Measurements from ENCODE around the gene MED7.

DNA sequence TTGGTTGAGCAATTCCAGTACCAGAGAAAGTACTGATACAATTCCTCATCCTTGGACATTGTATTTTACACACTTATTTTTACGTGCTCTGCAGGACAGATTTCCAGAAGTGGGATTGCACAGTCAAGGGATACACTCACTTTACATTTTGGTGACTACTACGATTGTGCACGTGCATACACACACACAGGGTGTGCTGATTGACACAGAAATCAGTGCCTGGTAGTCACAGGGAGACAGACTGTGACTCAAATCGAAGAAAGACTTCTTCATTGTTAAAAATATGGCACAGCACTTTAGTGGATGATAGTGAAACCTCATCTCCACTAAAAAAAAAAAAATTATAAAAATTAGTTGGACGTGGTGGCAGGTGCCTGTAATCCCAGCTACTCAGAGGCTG, 21.9 kb upstream of the MED7 start:
- TF ChIP-seq, protein P1, sequence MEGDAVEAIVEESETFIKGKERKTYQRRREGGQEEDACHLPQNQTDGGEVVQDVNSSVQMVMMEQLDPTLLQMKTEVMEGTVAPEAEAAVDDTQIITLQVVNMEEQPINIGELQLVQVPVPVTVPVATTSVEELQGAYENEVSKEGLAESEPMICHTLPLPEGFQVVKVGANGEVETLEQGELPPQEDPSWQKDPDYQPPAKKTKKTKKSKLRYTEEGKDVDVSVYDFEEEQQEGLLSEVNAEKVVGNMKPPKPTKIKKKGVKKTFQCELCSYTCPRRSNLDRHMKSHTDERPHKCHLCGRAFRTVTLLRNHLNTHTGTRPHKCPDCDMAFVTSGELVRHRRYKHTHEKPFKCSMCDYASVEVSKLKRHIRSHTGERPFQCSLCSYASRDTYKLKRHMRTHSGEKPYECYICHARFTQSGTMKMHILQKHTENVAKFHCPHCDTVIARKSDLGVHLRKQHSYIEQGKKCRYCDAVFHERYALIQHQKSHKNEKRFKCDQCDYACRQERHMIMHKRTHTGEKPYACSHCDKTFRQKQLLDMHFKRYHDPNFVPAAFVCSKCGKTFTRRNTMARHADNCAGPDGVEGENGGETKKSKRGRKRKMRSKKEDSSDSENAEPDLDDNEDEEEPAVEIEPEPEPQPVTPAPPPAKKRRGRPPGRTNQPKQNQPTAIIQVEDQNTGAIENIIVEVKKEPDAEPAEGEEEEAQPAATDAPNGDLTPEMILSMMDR (conservative IDR thresholded peaks at IDR 0.05; ENCODE audit: low read depth, low read length), result no peak
- TF ChIP-seq POLR2A (IDR thresholded peaks at IDR 0.05; ENCODE audit: low read depth, low read length) (no peak), SMC3 (IDR thresholded peaks at IDR 0.05; ENCODE audit: low read depth, low read length) (no peak), MAZ (IDR thresholded peaks at IDR 0.05; ENCODE audit: borderline replicate concordance, low read depth, low read length) (no peak), RCOR1 (IDR thresholded peaks at IDR 0.05; ENCODE audit: insufficient replicate concordance, low read length) (no peak), NFE2L2 (IDR thresholded peaks at IDR 0.05; ENCODE audit: low read depth, low read length) (no peak), BHLHE40 (IDR thresholded peaks at IDR 0.05; ENCODE audit: low read depth, low read length) (no peak), MXI1 (IDR thresholded peaks at IDR 0.05; ENCODE audit: borderline replicate concordance, low read depth, low read length) (no peak), MAFK (IDR thresholded peaks at IDR 0.05; ENCODE audit: low read depth, low read length) (no peak), RFX5 (IDR thresholded peaks at IDR 0.05; ENCODE audit: low read depth, low read length) (no peak), CHD1 (IDR thresholded peaks at IDR 0.05; ENCODE audit: low read depth, low read length) (no peak), RAD21 (IDR thresholded peaks at IDR 0.05; ENCODE audit: low read length) (no peak)
- TF ChIP-seq, protein P2, sequence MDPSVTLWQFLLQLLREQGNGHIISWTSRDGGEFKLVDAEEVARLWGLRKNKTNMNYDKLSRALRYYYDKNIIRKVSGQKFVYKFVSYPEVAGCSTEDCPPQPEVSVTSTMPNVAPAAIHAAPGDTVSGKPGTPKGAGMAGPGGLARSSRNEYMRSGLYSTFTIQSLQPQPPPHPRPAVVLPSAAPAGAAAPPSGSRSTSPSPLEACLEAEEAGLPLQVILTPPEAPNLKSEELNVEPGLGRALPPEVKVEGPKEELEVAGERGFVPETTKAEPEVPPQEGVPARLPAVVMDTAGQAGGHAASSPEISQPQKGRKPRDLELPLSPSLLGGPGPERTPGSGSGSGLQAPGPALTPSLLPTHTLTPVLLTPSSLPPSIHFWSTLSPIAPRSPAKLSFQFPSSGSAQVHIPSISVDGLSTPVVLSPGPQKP (IDR thresholded peaks at IDR 0.05; ENCODE audit: borderline replicate concordance, low read depth, low read length), result no peak
- TF ChIP-seq, protein P3, sequence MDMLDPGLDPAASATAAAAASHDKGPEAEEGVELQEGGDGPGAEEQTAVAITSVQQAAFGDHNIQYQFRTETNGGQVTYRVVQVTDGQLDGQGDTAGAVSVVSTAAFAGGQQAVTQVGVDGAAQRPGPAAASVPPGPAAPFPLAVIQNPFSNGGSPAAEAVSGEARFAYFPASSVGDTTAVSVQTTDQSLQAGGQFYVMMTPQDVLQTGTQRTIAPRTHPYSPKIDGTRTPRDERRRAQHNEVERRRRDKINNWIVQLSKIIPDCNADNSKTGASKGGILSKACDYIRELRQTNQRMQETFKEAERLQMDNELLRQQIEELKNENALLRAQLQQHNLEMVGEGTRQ (IDR thresholded peaks at IDR 0.05; ENCODE audit: low read depth, low read length), result no peak

Measured in IMR-90 (cell line).